ENCODE measurements around the gene BCL11A.

DNA sequence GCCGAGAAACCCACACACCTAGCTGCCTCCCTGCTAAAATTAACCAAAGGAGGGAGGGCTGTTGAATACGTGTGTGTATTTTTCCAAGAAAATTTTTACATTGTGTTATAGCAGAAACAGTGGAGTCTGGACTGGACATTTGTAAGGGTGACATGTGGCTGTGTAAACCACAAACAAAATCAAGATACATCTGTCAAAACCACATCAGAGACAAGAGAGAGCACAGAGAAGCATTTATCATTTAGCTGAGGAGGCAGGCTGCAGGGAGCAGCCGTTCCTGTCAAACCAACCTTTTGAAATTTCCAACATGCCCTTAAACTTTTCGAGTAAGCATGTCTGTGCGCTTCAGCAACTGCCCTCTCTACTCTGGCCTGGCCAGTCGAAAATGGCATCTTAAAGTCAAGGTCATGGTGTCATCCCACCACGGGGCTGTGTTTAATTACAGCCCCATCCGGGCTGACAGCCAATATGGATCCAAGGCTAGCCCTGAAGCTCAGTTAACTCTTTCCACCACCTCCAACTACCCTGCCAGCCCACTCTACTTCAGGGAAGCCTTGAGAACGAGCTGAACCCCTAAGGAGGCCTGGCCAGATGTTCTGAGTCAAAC lies 8.4 kb downstream of the BCL11A start:
- TF ChIP-seq, protein P1, sequence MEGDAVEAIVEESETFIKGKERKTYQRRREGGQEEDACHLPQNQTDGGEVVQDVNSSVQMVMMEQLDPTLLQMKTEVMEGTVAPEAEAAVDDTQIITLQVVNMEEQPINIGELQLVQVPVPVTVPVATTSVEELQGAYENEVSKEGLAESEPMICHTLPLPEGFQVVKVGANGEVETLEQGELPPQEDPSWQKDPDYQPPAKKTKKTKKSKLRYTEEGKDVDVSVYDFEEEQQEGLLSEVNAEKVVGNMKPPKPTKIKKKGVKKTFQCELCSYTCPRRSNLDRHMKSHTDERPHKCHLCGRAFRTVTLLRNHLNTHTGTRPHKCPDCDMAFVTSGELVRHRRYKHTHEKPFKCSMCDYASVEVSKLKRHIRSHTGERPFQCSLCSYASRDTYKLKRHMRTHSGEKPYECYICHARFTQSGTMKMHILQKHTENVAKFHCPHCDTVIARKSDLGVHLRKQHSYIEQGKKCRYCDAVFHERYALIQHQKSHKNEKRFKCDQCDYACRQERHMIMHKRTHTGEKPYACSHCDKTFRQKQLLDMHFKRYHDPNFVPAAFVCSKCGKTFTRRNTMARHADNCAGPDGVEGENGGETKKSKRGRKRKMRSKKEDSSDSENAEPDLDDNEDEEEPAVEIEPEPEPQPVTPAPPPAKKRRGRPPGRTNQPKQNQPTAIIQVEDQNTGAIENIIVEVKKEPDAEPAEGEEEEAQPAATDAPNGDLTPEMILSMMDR (IDR thresholded peaks at IDR 0.05; ENCODE audit: low read depth, low read length, poor library complexity, severe bottlenecking) = no peak
- no peak for TF ChIP-seq EZH2phosphoT487 (IDR thresholded peaks at IDR 0.05; ENCODE audit: borderline replicate concordance, low read length)

Data from DOHH2 (cell line).